ENCODE measurements around the gene NUMBL.
"Not testable (repeated sequence)": the region's sequence is repeated elsewhere in the genome, so short reads cannot be mapped to it uniquely, and the experiment has no call there.

NUMBL gene

DNA sequence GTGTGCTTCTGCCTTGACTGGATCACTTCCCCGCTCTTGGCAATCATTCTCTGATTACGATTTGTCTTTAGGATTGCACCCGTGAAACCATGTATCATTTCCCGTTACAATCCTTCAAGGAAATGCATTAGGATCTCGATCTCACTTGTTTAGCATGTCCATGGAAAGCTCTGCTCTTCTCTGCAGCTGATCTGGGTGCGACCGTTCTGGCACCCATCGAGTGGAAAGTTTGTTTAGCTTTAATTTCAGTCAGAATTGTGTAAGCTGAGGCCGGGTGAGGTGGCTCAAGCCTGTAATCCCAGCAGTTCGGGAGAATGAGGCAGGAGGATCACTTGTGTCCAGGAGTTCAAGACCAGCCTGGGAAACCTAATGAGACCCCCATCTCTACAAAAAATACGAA lies 30.9 kb downstream of the NUMBL start:
- Histone ChIP-seq H3K23ac (ENCODE audit: low read length in 2 of 2) (no peak overlapping the region), H3K36me3 (ENCODE audit: control insufficient read depth in 1 of 2, insufficient read depth in 2 of 2, low read depth in 1 of 2, low read length in 2 of 2) (no peaks in the 10 kb centered on the region), H2BK12ac (ENCODE audit: low read length in 2 of 2) (peak overlapping the region in 1 of 2 experiments; percentile 3), H3K79me1 (replicated peaks; ENCODE audit: low read length, poor library complexity, severe bottlenecking) (no peaks in the 10 kb centered on the region), H4K8ac (ENCODE audit: low read length) (no peak overlapping the region), H3K27me3 (ENCODE audit: control insufficient read depth in 1 of 2, insufficient read depth in 1 of 2, low read length in 2 of 2) (peaks cover 0 to 5% of the 10 kb centered on the region in 2 experiments), H4K91ac (ENCODE audit: low read length) (no peak overlapping the region), H2BK15ac (ENCODE audit: low read depth, poor library complexity, severe bottlenecking) (no peak overlapping the region), H3K4me3 (ENCODE audit: insufficient read depth in 1 of 2, low read depth in 1 of 2, low read length in 2 of 2) (no peak overlapping the region), H2BK120ac (ENCODE audit: low read depth, low read length) (no peak overlapping the region), H3K4me1 (ENCODE audit: control insufficient read depth, insufficient read depth, low read depth, low read length) (peaks cover 6% of the 10 kb centered on the region), H2BK5ac (ENCODE audit: low read depth, low read length, poor library complexity, severe bottlenecking) (no peak overlapping the region), H3K4me2 (ENCODE audit: low read length, poor library complexity, severe bottlenecking) (no peak overlapping the region), H3K27ac (ENCODE audit: low read length, poor library complexity, severe bottlenecking) (no peak overlapping the region), H2AFZ (ENCODE audit: low read depth, low read length) (no peak overlapping the region), H3K18ac (ENCODE audit: low read depth in 1 of 2, low read length in 2 of 2) (no peak overlapping the region), H3K14ac (ENCODE audit: low read length in 2 of 2) (no peak overlapping the region), H3K4ac (ENCODE audit: low read depth in 1 of 2, low read length in 2 of 2) (no peak overlapping the region), H2AK5ac (ENCODE audit: low read length, severe bottlenecking) (no peak overlapping the region), H3K9ac (ENCODE audit: low read length) (no peak overlapping the region), H3K9me3 (ENCODE audit: control insufficient read depth, low read length) (no peaks in the 10 kb centered on the region)
- 88% methylated on average over 11 of the region's 11 CpGs for WGBS
- DNase-seq: no peak

DNA sequence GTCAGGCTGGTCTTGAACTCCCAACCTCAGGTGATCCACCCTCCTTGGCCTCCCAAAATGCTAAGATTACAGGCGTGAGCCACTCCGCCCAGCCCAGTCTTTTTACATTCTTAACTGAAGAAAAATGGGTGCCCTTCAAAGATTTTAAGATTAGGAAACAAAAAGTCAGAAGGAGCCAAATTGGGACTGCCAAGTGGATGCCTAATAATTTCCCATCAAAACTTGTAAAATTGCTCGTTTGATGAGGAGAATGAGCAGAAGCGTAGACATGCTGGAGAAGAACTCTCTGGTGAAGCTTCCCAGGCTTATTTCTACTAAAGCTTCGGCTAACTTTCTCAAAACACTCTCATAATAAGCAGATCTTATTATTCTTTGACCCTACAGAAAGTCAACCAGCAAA lies 31.3 kb downstream of the NUMBL start:
- Histone ChIP-seq H2AFZ (ENCODE audit: low read depth, low read length) (no peak overlapping the region), H3K23ac (ENCODE audit: low read length in 2 of 2) (no peak overlapping the region), H2AK5ac (ENCODE audit: low read length, severe bottlenecking) (no peak overlapping the region)

DNA sequence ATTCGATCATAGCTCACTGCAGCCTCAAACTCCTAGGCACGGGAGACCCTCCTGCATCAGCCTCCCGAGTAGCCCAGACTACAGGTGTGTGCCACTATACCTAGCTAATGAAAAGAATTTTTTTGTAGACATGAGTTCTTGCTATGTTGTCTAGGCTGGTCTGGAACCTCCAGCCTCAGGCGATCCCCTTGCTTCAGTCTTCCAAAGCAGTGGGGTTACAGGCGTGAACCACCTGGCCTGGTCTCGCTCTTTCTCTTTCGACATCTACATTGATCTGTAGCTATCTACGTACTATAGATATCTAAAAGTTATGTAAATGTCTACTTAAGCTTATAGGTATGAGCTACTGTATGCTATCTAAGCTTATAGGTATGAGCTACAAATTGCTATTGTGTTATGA lies 32.4 kb downstream of the NUMBL start:
- H2BK12ac ChIP-seq (ENCODE audit: low read length in 2 of 2): peak overlapping the region in 1 of 2 experiments; percentile 89
- no peak overlapping the region for H2AFZ ChIP-seq (ENCODE audit: low read depth, low read length)
- no peak overlapping the region for H2AK5ac ChIP-seq (ENCODE audit: low read length, severe bottlenecking)
- no peak overlapping the region for H3K4me2 ChIP-seq (ENCODE audit: low read length, poor library complexity, severe bottlenecking)
- H3K18ac ChIP-seq (ENCODE audit: low read depth in 1 of 2, low read length in 2 of 2): peak overlapping the region in 1 of 2 experiments; percentile 54
- H3K27ac ChIP-seq (ENCODE audit: low read length, poor library complexity, severe bottlenecking): no peak overlapping the region
- DNase-seq: no peak
- no peak overlapping the region for H3K4ac ChIP-seq (ENCODE audit: low read depth in 1 of 2, low read length in 2 of 2)
- no peaks in the 10 kb centered on the region for H3K9me3 ChIP-seq (ENCODE audit: control insufficient read depth, low read length)
- 96% methylated on average over 5 of the region's 8 CpGs for WGBS
- no peak overlapping the region for H3K9ac ChIP-seq (ENCODE audit: low read length)
- H3K27me3 ChIP-seq (ENCODE audit: control insufficient read depth in 1 of 2, insufficient read depth in 1 of 2, low read length in 2 of 2): peaks cover 0 to 5% of the 10 kb centered on the region in 2 experiments
- no peak overlapping the region for H2BK5ac ChIP-seq (ENCODE audit: low read depth, low read length, poor library complexity, severe bottlenecking)
- H4K91ac ChIP-seq (ENCODE audit: low read length): no peak overlapping the region
- no peak overlapping the region for H3K23ac ChIP-seq (ENCODE audit: low read length in 2 of 2)
- H2BK15ac ChIP-seq (ENCODE audit: low read depth, poor library complexity, severe bottlenecking): no peak overlapping the region
- no peak overlapping the region for H4K8ac ChIP-seq (ENCODE audit: low read length)
- no peaks in the 10 kb centered on the region for H3K4me1 ChIP-seq (ENCODE audit: control insufficient read depth, insufficient read depth, low read depth, low read length)
- no peaks in the 10 kb centered on the region for H3K36me3 ChIP-seq (ENCODE audit: control insufficient read depth in 1 of 2, insufficient read depth in 2 of 2, low read depth in 1 of 2, low read length in 2 of 2)
- H3K4me3 ChIP-seq (ENCODE audit: insufficient read depth in 1 of 2, low read depth in 1 of 2, low read length in 2 of 2): no peak overlapping the region
- H3K14ac ChIP-seq (ENCODE audit: low read length in 2 of 2): no peak overlapping the region
- H2BK120ac ChIP-seq (ENCODE audit: low read depth, low read length): no peak overlapping the region
- no peaks in the 10 kb centered on the region for H3K79me1 ChIP-seq (replicated peaks; ENCODE audit: low read length, poor library complexity, severe bottlenecking)

More for the DNA sequence above, 31.3 kb downstream of the NUMBL start:
- H3K27ac ChIP-seq (ENCODE audit: low read length, poor library complexity, severe bottlenecking): no peak overlapping the region
- no peak for DNase-seq
- H3K4me1 ChIP-seq (ENCODE audit: control insufficient read depth, insufficient read depth, low read depth, low read length): peaks cover 6% of the 10 kb centered on the region
- no peak overlapping the region for H2BK5ac ChIP-seq (ENCODE audit: low read depth, low read length, poor library complexity, severe bottlenecking)
- no peak overlapping the region for H3K4ac ChIP-seq (ENCODE audit: low read depth in 1 of 2, low read length in 2 of 2)
- no peaks in the 10 kb centered on the region for H3K9me3 ChIP-seq (ENCODE audit: control insufficient read depth, low read length)
- no peak overlapping the region for H3K18ac ChIP-seq (ENCODE audit: low read depth in 1 of 2, low read length in 2 of 2)
- H3K79me1 ChIP-seq (replicated peaks; ENCODE audit: low read length, poor library complexity, severe bottlenecking): no peaks in the 10 kb centered on the region
- H4K91ac ChIP-seq (ENCODE audit: low read length): no peak overlapping the region
- no peaks in the 10 kb centered on the region for H3K36me3 ChIP-seq (ENCODE audit: control insufficient read depth in 1 of 2, insufficient read depth in 2 of 2, low read depth in 1 of 2, low read length in 2 of 2)
- no peak overlapping the region for H3K9ac ChIP-seq (ENCODE audit: low read length)
- no peak overlapping the region for H4K8ac ChIP-seq (ENCODE audit: low read length)
- H3K14ac ChIP-seq (ENCODE audit: low read length in 2 of 2): no peak overlapping the region
- H3K27me3 ChIP-seq (ENCODE audit: control insufficient read depth in 1 of 2, insufficient read depth in 1 of 2, low read length in 2 of 2): peaks cover 0 to 5% of the 10 kb centered on the region in 2 experiments
- H3K4me3 ChIP-seq (ENCODE audit: insufficient read depth in 1 of 2, low read depth in 1 of 2, low read length in 2 of 2): no peak overlapping the region
- no peak overlapping the region for H2BK15ac ChIP-seq (ENCODE audit: low read depth, poor library complexity, severe bottlenecking)
- no peak overlapping the region for H2BK120ac ChIP-seq (ENCODE audit: low read depth, low read length)
- 98% methylated on average over 5 of the region's 5 CpGs for WGBS
- no peak overlapping the region for H3K4me2 ChIP-seq (ENCODE audit: low read length, poor library complexity, severe bottlenecking)
- H2BK12ac ChIP-seq (ENCODE audit: low read length in 2 of 2): no peak overlapping the region

DNA sequence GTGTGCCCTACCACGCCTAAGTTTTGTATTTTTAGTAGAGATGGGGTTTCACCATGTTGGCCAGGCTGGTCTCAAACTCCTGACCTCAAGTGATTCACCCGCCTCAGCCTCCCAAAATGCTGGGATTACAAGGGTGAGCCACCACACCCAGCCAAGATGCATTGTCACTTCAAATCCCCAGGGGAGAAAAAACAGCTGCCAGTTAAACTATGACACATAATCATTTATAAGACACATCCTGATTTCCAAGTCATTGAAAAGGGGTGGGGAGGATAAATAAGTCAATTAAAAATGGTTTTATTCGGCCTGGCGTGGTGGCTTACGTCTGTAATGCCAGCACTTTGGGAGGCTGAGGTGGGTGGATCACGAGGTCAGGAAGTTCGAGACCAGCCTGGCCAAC lies 34.8 kb downstream of the NUMBL start:
- H4K8ac ChIP-seq (ENCODE audit: low read length); H3K14ac ChIP-seq (ENCODE audit: low read length in 2 of 2); H3K27me3 ChIP-seq (ENCODE audit: control insufficient read depth in 1 of 2, insufficient read depth in 1 of 2, low read length in 2 of 2); H3K9me3 ChIP-seq (ENCODE audit: control insufficient read depth, low read length); H3K36me3 ChIP-seq (ENCODE audit: control insufficient read depth in 1 of 2, insufficient read depth in 2 of 2, low read depth in 1 of 2, low read length in 2 of 2); H2BK12ac ChIP-seq (ENCODE audit: low read length in 2 of 2); H2BK15ac ChIP-seq (ENCODE audit: low read depth, poor library complexity, severe bottlenecking); H3K4me1 ChIP-seq (ENCODE audit: control insufficient read depth, insufficient read depth, low read depth, low read length); H3K27ac ChIP-seq (ENCODE audit: low read length, poor library complexity, severe bottlenecking); H2AK5ac ChIP-seq (ENCODE audit: low read length, severe bottlenecking); H3K4ac ChIP-seq (ENCODE audit: low read depth in 1 of 2, low read length in 2 of 2); H4K91ac ChIP-seq (ENCODE audit: low read length); DNase-seq; H3K23ac ChIP-seq (ENCODE audit: low read length in 2 of 2); H3K4me3 ChIP-seq (ENCODE audit: insufficient read depth in 1 of 2, low read depth in 1 of 2, low read length in 2 of 2); H2AFZ ChIP-seq (ENCODE audit: low read depth, low read length); H3K4me2 ChIP-seq (ENCODE audit: low read length, poor library complexity, severe bottlenecking); H3K79me1 ChIP-seq (replicated peaks; ENCODE audit: low read length, poor library complexity, severe bottlenecking); H3K9ac ChIP-seq (ENCODE audit: low read length); H2BK5ac ChIP-seq (ENCODE audit: low read depth, low read length, poor library complexity, severe bottlenecking); H3K18ac ChIP-seq (ENCODE audit: low read depth in 1 of 2, low read length in 2 of 2); H2BK120ac ChIP-seq (ENCODE audit: low read depth, low read length): not testable (repeated sequence)
- 89% methylated on average over 7 of the region's 7 CpGs for WGBS

Measured in mesenchymal stem cell (in vitro differentiated cells and primary cell).